ENCODE results near the gene IDH3G. TPM values are rescaled to one million over a fixed set of nuclear protein-coding genes. Genes with fewer than 3 reads are reported as not detected.

The IDH3G gene
- total RNA-seq, 4 donors from 2014 or later, result 79.8 to 92.7 (median 86.4) TPM

DNA sequence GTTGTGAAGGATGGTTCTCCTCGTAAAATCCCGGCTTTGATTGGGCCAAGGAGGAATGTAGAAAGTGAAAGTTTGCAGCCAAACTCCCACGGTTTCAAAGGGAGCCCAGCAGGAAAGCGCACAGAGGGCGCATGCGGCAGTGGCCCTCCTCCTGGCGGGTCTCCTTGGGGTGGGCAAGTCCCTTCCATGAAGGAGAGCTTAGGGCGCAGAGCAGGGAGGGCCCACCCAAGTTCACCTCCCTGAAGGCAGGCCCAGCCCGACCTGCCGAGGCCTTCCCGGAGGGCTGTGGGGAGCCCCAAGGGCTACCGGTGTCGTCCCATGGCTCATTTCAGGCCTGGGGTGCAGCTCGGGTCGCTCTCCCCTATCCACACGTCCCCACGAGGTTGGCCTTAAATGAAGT, 34.1 kb upstream of the IDH3G start:
- TF ChIP-seq, protein P1, sequence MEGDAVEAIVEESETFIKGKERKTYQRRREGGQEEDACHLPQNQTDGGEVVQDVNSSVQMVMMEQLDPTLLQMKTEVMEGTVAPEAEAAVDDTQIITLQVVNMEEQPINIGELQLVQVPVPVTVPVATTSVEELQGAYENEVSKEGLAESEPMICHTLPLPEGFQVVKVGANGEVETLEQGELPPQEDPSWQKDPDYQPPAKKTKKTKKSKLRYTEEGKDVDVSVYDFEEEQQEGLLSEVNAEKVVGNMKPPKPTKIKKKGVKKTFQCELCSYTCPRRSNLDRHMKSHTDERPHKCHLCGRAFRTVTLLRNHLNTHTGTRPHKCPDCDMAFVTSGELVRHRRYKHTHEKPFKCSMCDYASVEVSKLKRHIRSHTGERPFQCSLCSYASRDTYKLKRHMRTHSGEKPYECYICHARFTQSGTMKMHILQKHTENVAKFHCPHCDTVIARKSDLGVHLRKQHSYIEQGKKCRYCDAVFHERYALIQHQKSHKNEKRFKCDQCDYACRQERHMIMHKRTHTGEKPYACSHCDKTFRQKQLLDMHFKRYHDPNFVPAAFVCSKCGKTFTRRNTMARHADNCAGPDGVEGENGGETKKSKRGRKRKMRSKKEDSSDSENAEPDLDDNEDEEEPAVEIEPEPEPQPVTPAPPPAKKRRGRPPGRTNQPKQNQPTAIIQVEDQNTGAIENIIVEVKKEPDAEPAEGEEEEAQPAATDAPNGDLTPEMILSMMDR (IDR thresholded peaks at IDR 0.05 in 4 of 5, conservative IDR thresholded peaks at IDR 0.05 in 1 of 5), result no peak
- TF ChIP-seq POLR2A (IDR thresholded peaks at IDR 0.05), result no peak
- Histone ChIP-seq H3K27me3 (peaks cover 0 to 23% (median 21%) of the 10 kb centered on the region in 3 donors), H3K4me1 (no peaks in the 10 kb centered on the region), H3K27ac (no peak overlapping the region), H3K4me3 (peak overlapping the region in 1 of 4 donors; percentile 36), H3K9me3 (no peaks in the 10 kb centered on the region), H3K36me3 (no peaks in the 10 kb centered on the region)
- in situ Hi-C loops (cut with MboI; ENCODE audit: low sequenced_read_pairs in 4 of 4) (no loop called here), intact Hi-C loops (cut with DNase I; ENCODE audit: low total_unique reads) (no loop called here)
- DNase-seq (no peak), ATAC-seq (no peak)

DNA sequence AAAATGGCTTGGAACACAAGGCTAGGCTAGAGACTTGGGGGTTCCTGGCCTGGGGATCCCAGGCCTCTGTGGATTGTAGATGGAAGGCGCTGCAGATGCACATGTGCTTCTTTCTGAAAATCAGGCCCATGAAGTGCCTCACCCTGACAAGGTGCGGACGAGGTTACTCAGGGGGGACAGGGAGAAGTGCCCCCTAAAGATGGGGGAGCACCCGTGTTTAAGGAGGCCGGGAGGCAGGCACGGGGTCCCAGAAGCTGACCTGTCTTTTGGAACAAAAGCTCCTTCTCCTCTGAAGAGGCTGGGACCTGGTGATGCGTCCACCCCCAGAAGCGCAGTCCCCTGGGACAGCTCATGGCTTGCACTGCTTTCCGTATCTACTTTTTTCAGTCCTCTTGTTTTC, 33.7 kb upstream of the IDH3G start:
- DNase-seq, result no peak
- no peaks in the 10 kb centered on the region for H3K36me3 ChIP-seq
- intact Hi-C loops (cut with DNase I; ENCODE audit: low total_unique reads) (no loop called here), in situ Hi-C loops (cut with MboI; ENCODE audit: low sequenced_read_pairs in 4 of 4) (no loop called here)
- ATAC-seq, result no peak
- no peaks in the 10 kb centered on the region for H3K9me3 ChIP-seq
- no peak overlapping the region for H3K4me3 ChIP-seq
- H3K27ac ChIP-seq, result no peak overlapping the region
- H3K27me3 ChIP-seq, result peaks cover 0 to 23% (median 21%) of the 10 kb centered on the region in 3 donors
- TF ChIP-seq, protein P1 (IDR thresholded peaks at IDR 0.05 in 4 of 5, conservative IDR thresholded peaks at IDR 0.05 in 1 of 5), result no peak
- no peak for TF ChIP-seq POLR2A (IDR thresholded peaks at IDR 0.05)
- no peaks in the 10 kb centered on the region for H3K4me1 ChIP-seq

DNA sequence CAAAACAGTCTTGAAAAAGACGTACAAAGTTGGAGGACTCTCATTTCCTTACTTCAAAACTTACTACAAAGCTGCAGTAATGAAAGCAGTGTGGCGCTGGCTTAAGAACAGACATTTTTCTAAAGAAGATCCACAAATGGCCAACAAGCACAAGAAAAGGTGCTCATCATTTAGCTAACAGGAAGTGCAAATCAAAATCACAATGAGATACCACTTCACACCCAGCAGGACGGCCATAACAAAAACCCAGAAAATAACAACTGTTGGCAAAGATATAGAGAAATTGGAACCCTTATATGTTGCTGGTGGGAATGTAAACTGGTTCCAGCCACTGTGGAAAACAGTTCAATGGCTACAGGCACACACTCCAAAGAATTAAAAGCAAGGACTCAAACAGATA, 32.8 kb upstream of the IDH3G start:
- peaks cover 0 to 23% (median 19%) of the 10 kb centered on the region in 3 donors for H3K27me3 ChIP-seq
- no peak for ATAC-seq
- TF ChIP-seq, protein P1 (IDR thresholded peaks at IDR 0.05 in 4 of 5, conservative IDR thresholded peaks at IDR 0.05 in 1 of 5), result no peak
- TF ChIP-seq POLR2A (IDR thresholded peaks at IDR 0.05), result no peak
- no peak overlapping the region for H3K27ac ChIP-seq
- no peak overlapping the region for H3K4me3 ChIP-seq
- no peaks in the 10 kb centered on the region for H3K4me1 ChIP-seq
- intact Hi-C loops (cut with DNase I; ENCODE audit: low total_unique reads) (no loop called here), in situ Hi-C loops (cut with MboI; ENCODE audit: low sequenced_read_pairs in 4 of 4) (no loop called here)
- no peaks in the 10 kb centered on the region for H3K36me3 ChIP-seq
- DNase-seq, result no peak
- no peaks in the 10 kb centered on the region for H3K9me3 ChIP-seq

DNA sequence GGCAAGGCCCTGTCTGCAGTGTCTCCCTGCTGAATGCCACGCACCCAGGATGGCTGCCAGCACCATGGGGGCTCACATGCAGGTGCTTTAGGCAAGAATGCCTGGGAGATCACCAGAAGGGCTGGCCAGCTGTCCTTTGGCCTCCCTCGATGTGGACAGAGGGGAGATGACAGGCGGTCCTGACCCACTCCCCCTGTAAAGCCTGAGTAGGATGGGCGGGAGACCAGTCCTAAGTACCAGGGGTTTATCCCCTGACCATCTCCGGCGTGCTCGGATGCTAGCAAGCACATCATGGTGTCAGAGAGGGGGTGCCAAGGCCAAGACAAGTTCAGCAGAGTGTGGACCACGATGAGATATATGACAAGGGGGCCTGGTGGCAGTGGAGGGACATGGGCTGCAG, 30.9 kb upstream of the IDH3G start:
- in situ Hi-C loops (cut with MboI; ENCODE audit: low sequenced_read_pairs in 4 of 4), result no loop called here
- no peak for ATAC-seq

More for the DNA sequence above, 30.9 kb upstream of the IDH3G start:
- H3K9me3 ChIP-seq, result no peaks in the 10 kb centered on the region
- H3K27me3 ChIP-seq, result peaks cover 0 to 19% (median 15%) of the 10 kb centered on the region in 3 donors
- H3K36me3 ChIP-seq, result no peaks in the 10 kb centered on the region
- H3K4me1 ChIP-seq, result no peaks in the 10 kb centered on the region
- TF ChIP-seq POLR2A (IDR thresholded peaks at IDR 0.05), result no peak
- TF ChIP-seq, protein P1 (IDR thresholded peaks at IDR 0.05 in 4 of 5, conservative IDR thresholded peaks at IDR 0.05 in 1 of 5), result no peak
- DNase-seq, result no peak
- H3K27ac ChIP-seq, result no peak overlapping the region
- no peak overlapping the region for H3K4me3 ChIP-seq
- intact Hi-C loops (cut with DNase I; ENCODE audit: low total_unique reads), result no loop called here
